Fibroblast of skin of left quadriceps (primary cell): ENCODE data around the gene GAK.
"Not testable (repeated sequence)": the region's sequence is repeated elsewhere in the genome, so short reads cannot be mapped to it uniquely, and the experiment has no call there.

Experiments used
- DNase-seq, 2 experiments: peaks; one replicate each; pipeline ENCODE4 v3.0.0-alpha.2; 2013; ENCODE audit warnings: low read depth in 2 of 2

Gene GAK

DNA sequence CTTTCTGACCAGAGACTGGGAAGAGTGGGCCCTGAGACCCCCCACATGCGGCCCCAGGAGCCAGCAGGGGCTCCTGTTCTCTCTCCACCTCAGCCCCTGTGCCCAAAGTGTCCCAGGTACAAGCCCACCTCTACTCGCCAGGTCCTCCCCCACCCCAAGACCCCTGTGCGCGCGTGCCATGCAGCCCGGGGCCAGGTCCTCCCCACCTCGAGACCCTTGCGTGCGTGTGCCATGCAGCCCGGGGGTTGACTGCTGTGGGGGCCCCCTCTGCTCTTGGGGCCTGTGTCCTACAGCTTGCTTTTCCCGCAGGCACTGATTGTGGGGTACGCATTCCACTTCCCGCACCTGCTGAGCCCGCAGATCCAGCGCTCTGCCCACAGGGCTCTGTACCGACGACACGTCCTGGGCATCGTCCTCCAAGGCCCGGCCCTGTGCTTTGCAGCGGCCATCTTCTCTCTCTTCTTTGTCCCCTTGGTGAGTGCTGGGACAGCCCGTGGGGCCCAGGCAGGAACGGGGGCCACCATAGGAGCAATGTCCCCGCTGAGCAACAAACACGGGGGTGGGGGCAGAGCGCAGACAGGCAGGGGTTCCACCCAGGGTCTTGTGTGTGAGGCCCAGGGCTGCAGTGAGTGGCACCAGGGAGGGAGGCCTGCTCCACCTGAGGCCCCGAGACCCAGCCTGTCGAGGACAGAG lies 20.9 kb upstream of the GAK start:
- DNase-seq, result no peak

DNA sequence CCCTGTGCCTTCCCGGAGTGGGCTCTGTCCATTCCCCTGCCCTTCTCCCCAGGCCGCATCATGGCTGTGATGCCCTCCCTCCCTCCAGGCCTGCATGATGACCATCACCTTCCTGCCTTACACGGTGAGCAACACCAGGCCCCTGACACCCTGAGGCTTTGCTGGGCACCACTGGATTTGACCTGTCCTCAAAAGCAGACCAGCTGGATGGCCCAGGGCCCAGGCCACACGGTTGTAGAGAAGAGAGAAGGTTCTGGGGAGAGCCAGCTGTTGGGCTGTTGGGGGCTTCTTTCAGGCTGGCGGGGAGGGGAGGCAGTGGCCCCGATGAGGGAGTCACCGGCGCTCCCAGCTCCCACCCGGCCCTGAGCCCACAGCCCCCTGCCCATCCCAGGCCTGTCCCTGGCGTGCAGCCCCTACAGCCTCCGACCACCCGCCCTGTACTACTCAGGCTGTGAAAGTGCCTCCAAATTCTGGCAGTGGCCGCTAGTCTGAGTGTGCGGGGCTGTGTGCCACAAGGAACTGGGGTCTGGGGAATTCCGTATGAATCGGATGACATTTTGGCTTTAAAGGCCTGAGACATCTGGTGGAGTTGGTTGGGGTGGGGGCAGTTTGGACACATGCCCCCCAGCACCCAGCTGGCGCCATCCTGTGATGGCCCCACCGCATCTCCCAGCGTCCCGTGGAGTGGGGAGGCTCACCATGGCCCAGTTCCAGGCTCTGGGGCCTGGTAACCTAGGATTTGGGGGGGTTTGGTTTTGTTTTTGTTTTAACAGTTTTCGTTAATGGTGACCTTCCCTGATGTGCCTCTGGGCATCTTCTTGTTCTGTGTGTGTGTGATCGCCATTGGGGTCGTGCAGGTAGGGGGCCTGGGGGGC lies 19.7 kb upstream of the GAK start:
- DNase-seq, result no peak

DNA sequence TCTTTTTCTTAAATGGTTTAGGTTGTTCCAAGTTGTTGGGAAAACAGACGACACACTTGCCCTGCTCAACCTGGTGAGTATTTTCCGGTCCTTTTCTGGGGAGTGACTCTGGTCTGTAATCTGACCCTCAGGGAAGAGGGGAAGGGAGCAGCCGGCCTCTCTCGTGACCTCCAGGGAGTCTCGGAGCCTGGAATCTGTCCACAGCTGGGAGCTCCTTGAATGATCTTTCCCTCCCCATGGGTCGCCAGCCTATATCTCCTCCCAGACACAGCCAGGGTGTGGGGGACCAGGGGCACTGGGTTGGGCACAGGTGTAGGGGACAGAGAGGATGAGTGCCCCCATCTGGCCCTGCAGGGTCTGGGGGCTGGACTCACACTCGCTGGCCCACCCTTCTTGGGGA lies 19.1 kb upstream of the GAK start:
- DNase-seq, result no peak

DNA sequence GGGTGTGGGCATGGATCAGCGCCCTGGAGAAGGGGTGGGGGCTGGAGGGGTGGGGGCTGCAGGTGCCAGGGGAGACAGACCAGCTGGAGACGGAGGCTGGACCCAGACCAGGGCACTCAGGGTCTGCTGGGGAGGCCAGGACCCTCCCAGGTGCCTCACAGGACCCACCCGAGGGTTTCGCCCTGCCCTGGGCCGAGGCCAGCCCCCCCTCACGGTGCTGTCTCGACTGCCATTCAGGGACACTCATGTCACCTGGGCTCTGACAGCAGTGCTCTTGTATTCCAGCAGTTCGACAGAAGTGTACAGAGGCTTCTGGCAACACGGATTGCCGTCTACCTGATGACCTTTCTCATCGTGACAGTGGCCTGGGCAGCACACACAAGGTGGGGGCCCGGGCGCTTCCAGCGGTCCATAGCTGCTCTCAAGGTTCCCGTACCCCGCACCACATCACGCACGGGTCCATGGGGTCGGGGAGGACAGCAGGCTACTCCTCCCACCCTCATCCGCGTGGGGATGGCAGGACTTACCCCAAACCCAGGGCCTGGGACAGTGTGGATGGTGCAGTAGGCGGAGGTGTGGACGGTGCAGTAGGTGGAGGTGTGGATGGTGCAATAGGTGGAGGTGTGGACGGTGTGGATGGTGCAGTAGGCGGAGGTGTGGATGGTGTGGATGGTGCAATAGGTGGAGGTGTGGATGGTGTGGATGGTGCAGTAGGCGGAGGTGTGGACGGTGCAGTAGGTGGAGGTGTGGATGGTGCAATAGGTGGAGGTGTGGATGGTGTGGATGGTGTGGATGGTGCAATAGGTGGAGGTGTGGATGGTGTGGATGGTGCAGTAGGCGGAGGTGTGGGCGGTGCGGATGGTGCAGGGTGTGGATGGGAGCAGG lies 18.3 kb upstream of the GAK start:
- DNase-seq, result no peak

DNA sequence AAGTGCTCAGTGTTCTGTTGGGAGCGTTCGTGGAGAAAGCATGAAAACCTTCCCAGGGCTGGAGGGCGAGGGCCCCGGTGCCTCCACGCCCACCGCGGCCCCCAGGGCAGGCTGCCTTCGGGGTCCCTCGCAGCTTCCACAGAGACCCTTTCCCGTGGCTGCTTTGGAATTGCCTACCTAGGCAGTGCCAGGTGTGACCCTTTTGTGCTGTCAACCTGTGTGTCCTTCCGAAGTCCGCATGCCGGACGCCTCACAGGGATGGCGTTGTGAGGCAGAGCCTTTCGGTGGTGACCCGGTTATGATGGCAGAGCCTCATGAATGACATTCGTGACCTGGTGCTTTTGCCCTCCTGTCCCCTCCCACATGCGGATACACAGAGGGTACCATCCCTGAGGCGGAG lies 17.5 kb upstream of the GAK start:
- DNase-seq, result no peak

DNA sequence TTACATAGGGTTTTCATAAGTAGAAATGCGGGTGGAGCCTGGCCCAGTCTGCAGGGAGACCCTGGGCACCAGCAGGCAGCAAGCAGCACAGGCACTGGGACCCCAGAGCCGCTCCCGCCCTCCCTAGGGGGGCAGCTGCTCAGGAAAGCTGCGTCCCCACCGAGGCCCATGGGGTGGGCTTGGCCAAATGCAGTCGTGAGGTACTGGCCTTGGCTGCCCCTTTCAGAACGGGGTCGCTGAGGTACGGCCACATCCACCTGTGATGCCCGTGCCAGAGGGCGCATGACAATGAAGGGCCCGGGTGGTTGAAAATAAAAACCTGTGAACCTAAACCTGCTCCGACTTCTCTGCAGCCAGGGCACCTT lies 16.8 kb upstream of the GAK start:
- DNase-seq, result no peak

DNA sequence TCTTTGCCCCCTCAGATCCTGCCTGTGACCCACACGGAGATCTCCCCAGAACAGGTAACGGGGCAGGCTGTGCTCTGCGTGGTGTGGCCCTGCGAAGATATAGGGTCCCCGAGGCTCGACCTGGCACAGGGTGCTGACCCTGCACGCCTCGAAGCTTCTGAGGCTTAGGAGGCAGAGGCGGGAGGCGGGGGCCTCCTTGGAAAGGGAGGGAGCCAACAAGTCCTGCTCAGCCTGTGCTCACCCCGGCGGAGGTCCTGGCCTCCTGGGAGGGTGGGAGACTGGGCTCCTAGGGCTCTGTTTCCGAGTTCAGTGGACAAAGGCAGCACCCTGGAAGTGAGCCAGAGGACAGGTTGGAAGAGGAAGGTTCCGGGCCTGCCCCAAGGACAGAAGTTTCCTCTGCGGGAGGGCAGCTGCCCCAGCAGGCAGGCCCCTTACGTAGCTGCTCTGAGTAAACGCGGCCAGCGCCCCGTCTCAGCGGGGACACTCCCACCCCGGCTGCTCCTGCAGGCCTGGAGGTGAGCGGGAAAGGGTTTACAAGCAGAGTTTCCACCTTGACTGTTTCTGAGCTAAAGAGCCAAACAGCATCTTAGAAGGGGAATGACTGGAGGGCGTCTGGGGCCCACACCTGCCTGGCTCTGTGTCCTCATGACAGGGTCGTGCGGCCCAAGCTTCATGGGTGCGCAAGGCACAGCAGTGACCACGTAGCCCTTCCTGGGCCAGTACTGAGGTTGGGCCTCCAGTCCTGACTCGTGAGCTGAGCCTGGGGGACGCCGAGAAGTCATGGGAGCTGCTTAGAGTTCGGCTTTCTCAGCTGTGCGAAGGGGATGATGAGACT lies 16.2 kb upstream of the GAK start:
- DNase-seq, result no peak

DNA sequence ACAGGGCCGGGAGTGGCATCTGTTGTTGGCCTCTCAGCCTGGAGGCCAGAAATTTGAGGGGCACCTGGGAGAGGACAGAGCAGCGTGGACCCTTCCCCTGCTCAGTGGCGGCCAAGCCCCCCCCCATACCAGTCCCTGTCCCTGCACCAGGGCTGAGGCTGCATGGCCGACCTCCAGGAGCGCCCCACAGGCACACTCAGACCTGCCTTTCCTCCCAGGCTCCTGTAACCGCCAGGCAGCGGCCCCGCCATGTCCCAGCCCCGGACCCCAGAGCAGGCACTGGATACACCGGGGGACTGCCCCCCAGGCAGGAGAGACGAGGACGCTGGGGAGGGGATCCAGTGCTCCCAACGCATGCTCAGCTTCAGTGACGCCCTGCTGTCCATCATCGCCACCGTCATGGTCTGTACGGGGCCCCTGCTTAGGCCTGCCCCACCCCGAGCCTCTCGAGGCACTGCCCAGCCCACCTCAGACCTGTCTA lies 15.4 kb upstream of the GAK start:
- no peak for DNase-seq

DNA sequence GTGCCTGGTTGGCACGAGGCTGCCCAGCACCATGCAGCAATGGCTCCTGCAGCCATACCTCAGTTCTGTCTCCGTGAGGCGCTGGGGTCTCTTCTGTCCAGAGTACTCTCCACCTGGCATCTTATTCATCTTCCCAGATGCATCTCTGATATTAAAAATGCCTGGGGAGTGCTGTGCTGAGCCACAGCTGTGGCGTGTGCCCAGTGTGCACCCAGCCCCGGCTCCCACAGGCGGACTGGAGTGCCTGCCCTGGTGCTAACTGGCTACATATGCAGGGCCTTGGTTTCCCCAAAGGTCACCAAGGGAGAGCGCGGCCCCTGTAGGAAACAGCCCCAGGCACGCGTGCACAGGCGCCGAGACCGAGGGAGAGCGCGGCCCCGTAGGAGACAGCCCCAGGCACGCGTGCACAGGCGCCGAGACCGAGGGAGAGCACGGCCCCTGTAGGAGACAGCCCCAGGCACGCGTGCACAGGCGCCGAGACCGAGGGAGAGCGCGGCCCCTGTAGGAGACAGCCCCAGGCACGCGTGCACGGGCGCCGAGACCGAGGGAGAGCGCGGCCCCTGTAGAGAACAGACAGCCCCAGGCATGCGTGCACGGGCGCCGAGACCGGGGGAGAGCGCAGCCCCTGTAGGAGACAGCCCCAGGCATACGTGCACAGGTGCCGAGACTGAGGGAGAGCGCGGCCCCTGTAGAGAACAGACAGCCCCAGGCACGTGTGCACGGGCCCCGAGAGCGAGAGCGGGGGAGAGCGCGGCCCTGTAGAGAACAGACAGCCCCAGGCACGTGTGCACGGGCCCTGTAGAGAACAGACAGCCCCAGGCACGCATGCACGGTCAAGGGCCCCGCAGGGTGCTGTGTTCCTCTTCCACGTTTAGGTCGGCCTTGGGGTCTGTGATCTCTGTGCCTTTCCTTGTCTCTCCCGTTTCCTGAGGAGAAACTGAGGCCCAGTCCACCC lies 14.7 kb upstream of the GAK start:
- no peak for DNase-seq

DNA sequence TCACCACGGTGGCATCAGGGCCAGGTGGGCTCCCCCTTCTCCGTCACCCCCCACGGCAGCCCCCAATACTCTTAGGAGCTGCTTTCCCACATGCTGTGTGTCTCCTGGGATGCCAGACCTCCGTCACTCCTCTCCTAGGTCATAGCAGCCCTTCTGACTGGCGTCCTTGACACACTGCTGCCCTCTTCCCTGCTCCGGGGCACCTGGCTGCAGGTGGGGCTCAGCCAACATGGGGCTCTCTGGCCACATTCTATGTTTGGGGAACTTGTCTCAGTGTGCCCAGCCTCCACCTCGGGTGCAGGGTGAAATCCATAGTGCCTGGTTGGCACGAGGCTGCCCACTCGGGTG lies 14.0 kb upstream of the GAK start:
- DNase-seq, result no peak

DNA sequence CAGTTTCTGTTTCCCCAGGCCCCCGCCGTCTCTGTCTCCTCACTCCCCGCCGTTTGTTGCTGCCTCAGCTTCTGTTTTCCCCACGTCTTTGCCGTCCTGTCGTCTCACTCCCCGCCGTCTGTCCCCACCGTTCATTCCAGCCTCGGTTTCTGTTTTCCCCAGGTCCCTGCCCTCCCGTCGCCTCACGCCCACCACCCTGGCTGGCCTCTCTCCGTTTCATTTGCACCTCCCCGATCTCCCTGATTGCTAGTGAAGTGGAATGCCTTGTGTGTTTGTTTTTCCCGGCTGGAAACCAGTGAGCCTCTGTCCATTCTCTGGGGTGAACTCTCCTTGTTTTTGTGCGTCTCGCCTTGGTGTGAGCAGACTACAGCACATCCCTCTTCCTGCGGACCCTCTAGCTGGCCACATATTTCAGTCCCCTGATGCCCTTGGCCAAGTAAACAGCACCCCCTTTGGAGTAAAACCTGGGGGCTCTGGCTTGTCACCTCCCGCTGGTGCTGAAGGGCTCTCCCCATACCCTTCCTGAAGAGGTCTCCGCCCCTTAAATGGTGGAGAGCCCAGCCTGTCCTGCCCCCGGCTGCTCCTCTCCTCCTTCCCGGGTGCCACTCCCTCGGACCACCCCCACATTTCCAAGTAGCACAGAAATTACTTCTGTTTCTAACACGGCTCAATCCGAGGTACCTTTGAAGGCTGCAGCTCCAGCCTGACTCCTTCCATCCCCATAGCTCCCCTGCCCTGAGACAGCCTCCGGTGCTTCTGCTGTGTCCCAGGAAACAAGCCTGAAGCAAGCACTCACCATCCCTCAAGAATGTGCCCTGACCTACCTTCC lies 13.4 kb upstream of the GAK start:
- no peak for DNase-seq

DNA sequence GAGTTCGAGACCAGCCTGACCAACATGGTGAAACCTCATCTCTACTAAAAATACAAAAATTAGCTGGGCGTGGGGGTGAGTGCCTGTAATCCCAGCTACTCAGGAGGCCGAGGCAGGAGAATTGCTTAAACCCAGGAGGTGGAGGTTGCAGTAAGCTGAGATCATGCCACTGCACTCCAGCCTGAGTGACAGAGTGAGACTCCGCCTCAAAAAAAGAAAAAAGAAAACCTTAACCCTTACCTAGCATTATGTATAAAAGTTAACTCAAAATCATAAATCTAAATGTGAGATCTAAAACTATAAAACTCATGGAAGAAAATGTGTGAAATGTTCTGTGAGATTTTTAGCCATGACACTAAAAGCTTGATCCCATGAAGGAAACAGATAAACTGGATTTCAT lies 7.4 kb upstream of the GAK start:
- DNase-seq, result not testable (repeated sequence)

DNA sequence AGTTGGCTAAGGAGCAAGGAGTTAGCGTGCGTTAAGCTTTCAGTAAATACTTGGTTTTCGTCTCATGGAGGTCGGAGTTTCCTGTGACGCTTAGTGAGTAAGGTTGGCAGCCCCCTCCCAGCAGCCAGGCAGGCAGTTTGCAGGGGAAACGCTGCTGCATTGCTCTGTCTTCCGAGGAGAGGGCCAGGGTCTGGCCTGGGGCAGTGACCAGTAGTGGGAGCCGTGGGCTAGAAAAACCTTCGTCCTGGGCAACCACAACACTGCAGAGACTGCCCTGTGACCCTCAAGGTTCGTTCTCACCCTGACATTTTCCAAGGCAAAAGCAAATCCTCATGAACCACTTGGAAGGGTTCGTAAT lies 576 bp upstream of the GAK start:
- no peak for DNase-seq

DNA sequence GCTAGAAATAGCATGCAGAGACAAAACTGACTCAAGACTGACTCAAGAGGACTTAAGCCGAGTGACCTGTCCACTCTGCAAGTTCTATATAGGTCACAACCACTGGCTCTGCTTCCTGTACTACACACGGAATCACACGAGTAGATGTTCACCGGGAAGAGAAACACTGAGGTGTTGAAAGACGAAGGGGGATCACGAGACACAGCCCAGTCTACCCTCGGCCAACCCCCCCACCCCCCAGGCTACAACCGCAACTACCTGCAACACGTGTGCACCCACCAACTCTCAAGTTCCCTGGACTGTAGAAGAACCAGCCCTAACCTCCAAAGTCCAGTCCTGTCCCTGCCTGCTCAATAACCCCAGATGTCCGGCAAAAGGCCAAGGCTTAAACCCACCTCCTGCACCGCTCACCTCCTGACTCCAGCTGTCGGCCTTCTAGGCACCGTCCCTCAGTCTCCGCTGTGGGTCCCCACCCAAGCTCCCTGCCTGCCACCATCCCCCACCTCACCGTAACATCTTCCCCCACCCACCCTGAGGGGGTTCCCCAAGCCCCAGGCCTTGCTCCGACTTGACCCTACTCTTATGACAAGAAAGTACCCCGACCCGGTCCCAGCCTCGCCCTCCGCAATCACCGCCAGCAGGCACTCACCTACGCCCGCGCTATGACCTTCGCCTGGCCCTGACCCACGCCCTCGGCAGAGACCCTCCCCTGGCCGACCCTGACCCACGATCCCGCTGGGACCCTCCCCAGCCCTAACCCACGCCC lies 739 bp downstream of the GAK start:
- DNase-seq, result no peak

DNA sequence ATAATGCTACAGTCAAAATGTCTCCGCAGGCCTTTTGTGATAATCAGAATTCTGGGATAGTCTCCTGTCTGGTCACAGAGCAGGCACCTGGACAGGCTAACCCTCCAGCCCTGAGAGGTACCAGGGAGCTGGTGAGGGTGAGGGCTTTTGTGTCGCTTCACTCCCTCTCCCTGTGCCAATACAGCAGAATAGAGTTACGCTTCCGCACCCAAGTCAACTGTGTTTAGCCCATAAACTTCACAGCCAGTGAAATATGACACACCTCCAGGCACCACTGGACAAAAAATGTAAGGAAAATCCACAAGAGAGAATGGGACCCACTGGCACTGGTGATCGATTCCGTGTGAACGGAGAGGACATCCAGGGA lies 1.3 kb downstream of the GAK start:
- no peak for DNase-seq

DNA sequence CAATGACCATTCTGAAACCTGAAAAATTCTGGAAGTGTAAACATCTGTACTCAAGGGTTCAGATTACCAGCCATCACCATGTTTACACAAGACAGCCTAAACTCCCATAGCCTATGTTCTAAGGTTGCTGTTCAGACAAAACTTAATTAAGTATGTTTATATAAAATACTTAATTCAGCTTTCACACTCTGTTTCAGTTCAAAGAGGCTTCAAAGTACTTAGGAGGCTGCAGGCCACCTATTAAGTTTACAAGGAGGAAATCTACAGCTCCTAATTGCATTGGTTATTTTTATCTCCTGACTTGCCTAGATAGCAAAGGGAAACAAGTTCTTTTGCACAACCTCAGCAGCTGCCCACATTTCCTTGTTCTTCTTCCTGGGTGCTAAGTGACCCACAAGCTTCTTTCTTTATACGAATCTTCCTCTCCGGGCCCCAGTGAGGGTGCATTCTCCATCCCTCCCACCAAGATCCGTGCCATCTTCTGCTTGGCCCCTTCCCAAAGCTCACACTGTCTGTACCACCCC lies 2.0 kb downstream of the GAK start:
- DNase-seq, result no peak

DNA sequence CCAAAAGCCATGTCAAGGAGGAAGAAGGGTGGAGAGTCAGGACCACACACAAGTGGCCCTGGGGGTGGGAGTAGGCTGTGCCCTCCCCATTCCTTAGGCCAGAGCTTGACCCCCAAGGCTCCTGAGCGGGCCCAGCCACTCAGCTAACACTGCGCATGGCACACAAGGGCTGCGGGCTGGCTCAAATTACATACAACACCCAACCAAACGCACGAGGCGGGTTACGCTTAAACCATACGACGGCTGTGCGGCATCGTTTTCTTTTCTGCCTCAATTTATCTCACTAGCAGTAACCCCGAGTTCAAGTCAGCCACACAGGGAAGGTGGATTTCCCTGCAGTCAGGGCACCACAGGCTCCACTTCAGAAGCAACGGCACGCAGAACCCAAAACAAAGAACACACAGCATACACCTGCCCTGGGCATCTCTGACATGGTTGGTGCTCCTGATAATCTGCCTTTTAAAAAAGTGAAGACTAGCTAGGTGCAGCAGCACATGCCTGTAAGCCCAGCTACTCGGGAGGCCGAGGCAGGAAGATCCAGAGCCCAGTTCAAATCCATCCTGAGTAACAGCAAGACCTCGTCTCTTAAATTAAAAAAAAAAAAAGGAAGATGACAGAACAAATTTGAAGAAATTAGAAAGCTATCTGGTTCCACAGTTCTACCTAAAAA lies 2.9 kb downstream of the GAK start:
- DNase-seq, result no peak

DNA sequence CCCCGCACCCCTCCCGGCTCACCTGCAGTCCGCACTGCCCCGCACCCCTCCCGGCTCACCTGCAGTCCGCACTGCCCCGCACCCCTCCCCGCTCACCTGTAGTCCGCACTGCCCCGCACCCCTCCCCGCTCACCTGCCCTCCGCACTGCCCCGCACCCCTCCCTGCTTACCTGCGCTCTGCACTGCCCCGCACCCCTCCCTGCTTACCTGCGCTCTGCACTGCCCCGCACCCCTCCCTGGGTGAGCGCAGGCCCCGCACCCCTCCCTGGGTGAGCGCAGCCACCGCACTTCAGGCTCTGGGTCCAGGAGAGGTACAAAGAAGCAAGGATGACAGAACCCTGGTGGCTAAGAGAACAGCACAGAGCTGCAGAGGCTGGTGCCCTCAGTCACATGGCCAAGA lies 4.5 kb downstream of the GAK start:
- not testable (repeated sequence) for DNase-seq
